Gastrocnemius medialis (tissue), 4 donors: ENCODE data around the gene IWS1. TPM values are rescaled to one million over a fixed set of nuclear protein-coding genes. Genes with fewer than 3 reads are reported as not detected.
"Not testable (repeated sequence)": the region's sequence is repeated elsewhere in the genome, so short reads cannot be mapped to it uniquely, and the experiment has no call there.

ENCODE experiments used
- ATAC-seq, 2 donors: fragments of 150-250 bp; one replicate each; pipeline ENCODE4 v1.9.1; 2016
- DNase-seq, 2 donors: peaks; one replicate each; pipeline ENCODE4 v3.0.0-alpha.2; 2019
- H3K27ac ChIP-seq, 4 donors: fragments of 200-600 bp; sonication (generic); 1 replicate in 1 of 4; 2 replicates in 3 of 4; pipeline ENCODE4 v1.5.1; 2016 to 2018; ENCODE audit warnings: mild to moderate bottlenecking in 2 of 4, moderate library complexity in 1 of 4
- H3K27me3 ChIP-seq, 3 donors: fragments of 200-600 bp; sonication (generic) in 2 of 3; 1 replicate in 1 of 3; 2 replicates in 2 of 3; pipeline versions ENCODE4 v1.5.1 to v1.6.0; 2016 to 2019; ENCODE audit warnings: mild to moderate bottlenecking in 1 of 3, moderate library complexity in 1 of 3
- H3K36me3 ChIP-seq, 2 donors: fragments of 200-600 bp; sonication (generic) in 1 of 2; one replicate each; pipeline ENCODE4 v1.5.1; 2017 to 2018
- H3K4me1 ChIP-seq, 2 donors: fragments of 200-600 bp; sonication (generic) in 1 of 2; one replicate each; pipeline ENCODE4 v1.5.1; 2016 to 2017; ENCODE audit warnings: mild to moderate bottlenecking in 2 of 2
- H3K4me3 ChIP-seq, 4 donors: fragments of 200-600 bp; sonication (generic) in 3 of 4; 1 replicate in 1 of 4; 2 replicates in 3 of 4; pipeline ENCODE4 v1.5.1; 2016 to 2019; ENCODE audit warnings: mild to moderate bottlenecking in 2 of 4
- H3K9me3 ChIP-seq, 3 donors: fragments of 200-600 bp; sonication (generic) in 2 of 3; 1 replicate in 1 of 3; 2 replicates in 2 of 3; pipeline ENCODE4 v1.5.1; 2016 to 2019
- POLR2A ChIP-seq, 2 donors: fragments of 450-650 bp; IDR thresholded peaks; one replicate each; pipeline ENCODE4 v1.6.1; 2017; ENCODE audit warnings: antibody characterized with exemption in 2 of 2, mild to moderate bottlenecking in 2 of 2, moderate library complexity in 2 of 2
- in situ Hi-C, 4 donors: fragments of 200-750 bp; cut with MboI; loops; one replicate each; pipeline versions ENCODE4 v1.15.0 to v1.8.0; 2017; ENCODE audit warnings: low sequenced_read_pairs in 4 of 4
- intact Hi-C: fragments of 100-400 bp; cut with DNase I; formaldehyde crosslinking; loops from one replicate; pipeline ENCODE4 v1.15.1; 2023; ENCODE audit warnings: low total_unique reads
- total RNA-seq, 4 donors: library from RNA; depleted of rRNA; stranded (reverse); fragments of >200 nt; gene quantifications; one replicate each; pipeline versions ENCODE4 v1.1.0 to v1.2.3, GENCODE V29; 2016
- TF ChIP-seq, protein P1 (sequence below), 5 experiments: fragments of 450-650 bp in 3 of 5; fragments of 200-600 bp in 2 of 5; sonication (generic) in 2 of 5; IDR thresholded peaks in 4 of 5; conservative IDR thresholded peaks in 1 of 5; 1 replicate in 4 of 5; 2 replicates in 1 of 5; pipeline ENCODE4 v1.5.1; 2016 to 2019; ENCODE audit warnings: antibody characterized with exemption in 5 of 5, mild to moderate bottlenecking in 3 of 5, moderate library complexity in 3 of 5

IWS1 gene
- total RNA-seq, 4 donors from 2014 or later: 50.5 to 77.0 (median 65.3) TPM

DNA sequence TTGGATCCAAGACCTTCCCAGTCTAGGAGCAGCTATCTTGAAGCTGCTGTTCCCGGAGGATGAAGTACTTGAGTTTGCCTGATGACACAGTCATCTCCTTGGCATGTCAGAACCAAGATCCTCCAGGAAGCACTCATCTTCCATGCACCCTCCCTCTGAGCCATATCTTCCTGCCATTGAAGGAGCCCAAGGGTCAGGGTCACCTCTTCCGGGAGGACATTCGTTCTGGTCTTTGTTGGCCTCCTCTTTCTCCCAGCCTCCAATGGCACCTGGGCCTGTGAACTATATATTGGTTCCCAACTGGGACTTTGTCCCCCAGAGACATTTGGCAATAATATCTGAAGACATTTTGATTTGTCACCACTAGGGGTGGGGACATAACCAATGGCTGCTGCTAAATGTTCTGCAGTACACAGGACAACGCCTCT, 4.9 kb upstream of the IWS1 start:
- DNase-seq (no peak), ATAC-seq (no peak)
- Histone ChIP-seq H3K36me3 (no peaks in the 10 kb centered on the region), H3K9me3 (no peaks in the 10 kb centered on the region), H3K4me3 (no peak overlapping the region), H3K4me1 (peaks cover 5 to 15% of the 10 kb centered on the region in 2 donors), H3K27me3 (no peaks in the 10 kb centered on the region), H3K27ac (no peak overlapping the region)
- TF ChIP-seq, protein P1, sequence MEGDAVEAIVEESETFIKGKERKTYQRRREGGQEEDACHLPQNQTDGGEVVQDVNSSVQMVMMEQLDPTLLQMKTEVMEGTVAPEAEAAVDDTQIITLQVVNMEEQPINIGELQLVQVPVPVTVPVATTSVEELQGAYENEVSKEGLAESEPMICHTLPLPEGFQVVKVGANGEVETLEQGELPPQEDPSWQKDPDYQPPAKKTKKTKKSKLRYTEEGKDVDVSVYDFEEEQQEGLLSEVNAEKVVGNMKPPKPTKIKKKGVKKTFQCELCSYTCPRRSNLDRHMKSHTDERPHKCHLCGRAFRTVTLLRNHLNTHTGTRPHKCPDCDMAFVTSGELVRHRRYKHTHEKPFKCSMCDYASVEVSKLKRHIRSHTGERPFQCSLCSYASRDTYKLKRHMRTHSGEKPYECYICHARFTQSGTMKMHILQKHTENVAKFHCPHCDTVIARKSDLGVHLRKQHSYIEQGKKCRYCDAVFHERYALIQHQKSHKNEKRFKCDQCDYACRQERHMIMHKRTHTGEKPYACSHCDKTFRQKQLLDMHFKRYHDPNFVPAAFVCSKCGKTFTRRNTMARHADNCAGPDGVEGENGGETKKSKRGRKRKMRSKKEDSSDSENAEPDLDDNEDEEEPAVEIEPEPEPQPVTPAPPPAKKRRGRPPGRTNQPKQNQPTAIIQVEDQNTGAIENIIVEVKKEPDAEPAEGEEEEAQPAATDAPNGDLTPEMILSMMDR (IDR thresholded peaks at IDR 0.05 in 4 of 5, conservative IDR thresholded peaks at IDR 0.05 in 1 of 5): no peak
- no peak for TF ChIP-seq POLR2A (IDR thresholded peaks at IDR 0.05)
- intact Hi-C loops: no loop called here
- in situ Hi-C loops: no loop called here

GRCh38 chr2:127530245-127531140, 4.2 kb upstream of the IWS1 start:
- H3K9me3 ChIP-seq: no peaks in the 10 kb centered on the region
- H3K36me3 ChIP-seq: no peaks in the 10 kb centered on the region
- intact Hi-C loops (no loop called here), in situ Hi-C loops (no loop called here)
- TF ChIP-seq, protein P1 (IDR thresholded peaks at IDR 0.05 in 4 of 5, conservative IDR thresholded peaks at IDR 0.05 in 1 of 5): no peak
- no peak for TF ChIP-seq POLR2A (IDR thresholded peaks at IDR 0.05)
- H3K4me3 ChIP-seq: no peak overlapping the region
- H3K27me3 ChIP-seq: no peaks in the 10 kb centered on the region
- ATAC-seq (no peak), DNase-seq (no peak)
- H3K4me1 ChIP-seq: peaks cover 5 to 15% of the 10 kb centered on the region in 2 donors
- H3K27ac ChIP-seq: no peak overlapping the region

GRCh38 chr2:127529416-127529815, 3.1 kb upstream of the IWS1 start:
- H3K27ac ChIP-seq, H3K4me3 ChIP-seq, H3K36me3 ChIP-seq, H3K27me3 ChIP-seq, DNase-seq, H3K9me3 ChIP-seq, in situ Hi-C loops, ATAC-seq: not testable (repeated sequence)
- H3K4me1 ChIP-seq: peaks cover 13 to 24% of the 10 kb centered on the region in 2 donors
- intact Hi-C loops: loop anchor here (5.0 to 10.0 kb wide), 3 partner anchors 43 to 345 kb away; partner anchors contain the start of gene MAP3K2

DNA sequence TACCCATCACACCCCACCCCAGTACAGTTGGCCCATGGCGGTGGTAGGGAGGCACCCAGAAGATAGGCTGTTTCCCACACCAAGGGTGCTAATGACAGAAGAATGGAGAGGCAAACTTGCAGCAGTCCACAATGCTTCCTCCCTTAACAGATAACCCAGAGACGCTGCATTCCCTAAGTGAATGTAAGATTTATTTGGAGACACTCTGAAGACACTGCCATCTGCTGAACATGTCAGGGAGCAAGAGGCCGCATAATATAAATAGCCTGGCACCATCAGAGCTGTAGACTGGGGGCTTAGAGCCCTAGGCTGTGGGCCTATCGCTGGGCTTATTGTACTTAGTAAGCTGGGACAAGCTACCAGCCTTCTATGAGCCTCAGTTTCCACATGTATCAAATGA, 2.2 kb upstream of the IWS1 start:
- in situ Hi-C loops: no loop called here
- Histone ChIP-seq H3K9me3 (no peaks in the 10 kb centered on the region), H3K36me3 (no peaks in the 10 kb centered on the region), H3K4me1 (peaks cover 13 to 33% of the 10 kb centered on the region in 2 donors), H3K27me3 (no peaks in the 10 kb centered on the region), H3K4me3 (no peak overlapping the region), H3K27ac (peak overlapping the region in 1 of 4 donors; percentile 11)
- intact Hi-C loops: loop anchor here (5.0 to 10.0 kb wide), 3 partner anchors 44 to 346 kb away; partner anchors contain the start of gene MAP3K2
- TF ChIP-seq, protein P1 (IDR thresholded peaks at IDR 0.05 in 4 of 5, conservative IDR thresholded peaks at IDR 0.05 in 1 of 5): no peak
- TF ChIP-seq POLR2A (IDR thresholded peaks at IDR 0.05): no peak
- DNase-seq (no peak), ATAC-seq (peak in 1 of 2 donors; percentile 17)
